ENCODE results near the gene WDR38.

- TF ChIP-seq, protein P1, sequence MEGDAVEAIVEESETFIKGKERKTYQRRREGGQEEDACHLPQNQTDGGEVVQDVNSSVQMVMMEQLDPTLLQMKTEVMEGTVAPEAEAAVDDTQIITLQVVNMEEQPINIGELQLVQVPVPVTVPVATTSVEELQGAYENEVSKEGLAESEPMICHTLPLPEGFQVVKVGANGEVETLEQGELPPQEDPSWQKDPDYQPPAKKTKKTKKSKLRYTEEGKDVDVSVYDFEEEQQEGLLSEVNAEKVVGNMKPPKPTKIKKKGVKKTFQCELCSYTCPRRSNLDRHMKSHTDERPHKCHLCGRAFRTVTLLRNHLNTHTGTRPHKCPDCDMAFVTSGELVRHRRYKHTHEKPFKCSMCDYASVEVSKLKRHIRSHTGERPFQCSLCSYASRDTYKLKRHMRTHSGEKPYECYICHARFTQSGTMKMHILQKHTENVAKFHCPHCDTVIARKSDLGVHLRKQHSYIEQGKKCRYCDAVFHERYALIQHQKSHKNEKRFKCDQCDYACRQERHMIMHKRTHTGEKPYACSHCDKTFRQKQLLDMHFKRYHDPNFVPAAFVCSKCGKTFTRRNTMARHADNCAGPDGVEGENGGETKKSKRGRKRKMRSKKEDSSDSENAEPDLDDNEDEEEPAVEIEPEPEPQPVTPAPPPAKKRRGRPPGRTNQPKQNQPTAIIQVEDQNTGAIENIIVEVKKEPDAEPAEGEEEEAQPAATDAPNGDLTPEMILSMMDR (IDR thresholded peaks at IDR 0.05; ENCODE audit: low read depth, low read length, poor library complexity, severe bottlenecking): peak; percentile 51
- no peak for TF ChIP-seq EZH2phosphoT487 (IDR thresholded peaks at IDR 0.05; ENCODE audit: borderline replicate concordance, low read length)
These were observed 13.5 kb upstream of the WDR38 start for GRCh38 chr9:124839612-124840299.
